ENCODE data around the gene CHDH.

Gene CHDH

DNA sequence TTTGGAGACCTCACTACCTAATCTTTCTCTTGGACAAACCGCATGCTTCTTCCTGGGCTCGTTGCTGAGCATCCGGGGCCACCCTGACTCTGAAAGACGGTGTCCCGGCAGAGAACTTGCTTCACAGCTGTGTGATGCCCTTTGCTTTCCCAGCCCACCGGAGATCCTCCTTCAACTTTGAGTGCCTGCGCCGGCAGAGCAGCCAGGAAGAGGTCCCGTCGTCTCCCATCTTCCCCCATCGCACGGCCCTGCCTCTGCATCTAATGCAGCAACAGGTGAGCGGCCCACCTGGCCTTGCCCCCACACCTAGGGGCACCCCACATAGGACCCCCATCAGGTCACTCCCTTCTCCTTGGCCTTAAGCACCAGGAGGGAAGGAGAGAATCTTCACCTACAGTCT, 37.7 kb downstream of the CHDH start:
- no peak for DNase-seq (ENCODE audit: low read depth, low spot score)

- no peak for DNase-seq (ENCODE audit: low read depth, low spot score)
Observed at GRCh38 chr3:53807117-53807810, 39.0 kb downstream of the CHDH start.

DNA sequence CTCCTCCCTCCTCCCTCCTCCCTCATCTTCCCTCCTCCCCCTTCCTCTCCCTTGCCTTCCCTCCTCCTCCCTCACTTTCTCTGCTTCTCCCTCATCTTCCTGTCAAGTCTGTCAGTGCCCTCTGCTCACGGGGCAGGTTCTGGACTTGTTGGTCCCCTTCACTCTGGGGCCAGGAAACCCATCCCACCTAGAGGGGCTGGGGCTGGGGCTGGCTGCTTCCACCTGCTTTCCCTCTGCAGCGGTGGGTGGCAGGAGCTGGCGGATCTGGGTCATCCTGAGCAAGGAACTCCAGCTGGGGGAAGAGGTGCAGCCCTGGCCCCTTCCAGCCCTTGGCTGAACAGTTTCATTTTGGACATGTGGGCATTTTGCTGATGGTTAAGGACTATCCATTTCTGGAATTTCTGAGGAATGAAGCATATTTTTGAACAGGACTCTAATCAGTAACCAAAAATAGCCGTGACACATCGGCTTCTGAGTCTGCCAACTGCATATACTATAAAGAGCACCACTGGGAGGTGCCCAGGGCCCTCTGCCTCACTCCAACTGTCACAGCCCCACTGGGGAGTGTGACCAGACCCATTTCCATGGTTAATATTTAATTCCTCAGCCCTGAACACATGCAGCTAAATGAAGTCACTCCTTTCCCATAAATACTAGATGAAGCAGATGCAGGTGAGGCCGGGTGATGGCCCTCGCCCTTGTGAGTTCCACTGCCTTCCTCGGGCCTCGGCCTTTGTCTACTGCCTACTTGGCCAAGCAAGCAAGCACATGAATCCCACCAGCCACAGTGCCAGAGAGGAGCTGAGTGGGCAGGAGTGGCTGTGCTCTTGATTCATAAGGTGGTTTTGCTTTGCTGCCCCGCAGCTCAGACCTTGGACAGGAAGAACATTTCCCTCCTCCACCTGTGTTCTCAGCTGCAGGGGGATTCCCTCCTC, 39.8 kb downstream of the CHDH start:
- no peak for DNase-seq (ENCODE audit: low read depth, low spot score)

- DNase-seq (ENCODE audit: low read depth, low spot score) = no peak
Observed at GRCh38 chr3:53805463-53806159, 40.6 kb downstream of the CHDH start.

- no peak for DNase-seq (ENCODE audit: low read depth, low spot score)
Observed at GRCh38 chr3:53804697-53805462, 41.3 kb downstream of the CHDH start.

DNA sequence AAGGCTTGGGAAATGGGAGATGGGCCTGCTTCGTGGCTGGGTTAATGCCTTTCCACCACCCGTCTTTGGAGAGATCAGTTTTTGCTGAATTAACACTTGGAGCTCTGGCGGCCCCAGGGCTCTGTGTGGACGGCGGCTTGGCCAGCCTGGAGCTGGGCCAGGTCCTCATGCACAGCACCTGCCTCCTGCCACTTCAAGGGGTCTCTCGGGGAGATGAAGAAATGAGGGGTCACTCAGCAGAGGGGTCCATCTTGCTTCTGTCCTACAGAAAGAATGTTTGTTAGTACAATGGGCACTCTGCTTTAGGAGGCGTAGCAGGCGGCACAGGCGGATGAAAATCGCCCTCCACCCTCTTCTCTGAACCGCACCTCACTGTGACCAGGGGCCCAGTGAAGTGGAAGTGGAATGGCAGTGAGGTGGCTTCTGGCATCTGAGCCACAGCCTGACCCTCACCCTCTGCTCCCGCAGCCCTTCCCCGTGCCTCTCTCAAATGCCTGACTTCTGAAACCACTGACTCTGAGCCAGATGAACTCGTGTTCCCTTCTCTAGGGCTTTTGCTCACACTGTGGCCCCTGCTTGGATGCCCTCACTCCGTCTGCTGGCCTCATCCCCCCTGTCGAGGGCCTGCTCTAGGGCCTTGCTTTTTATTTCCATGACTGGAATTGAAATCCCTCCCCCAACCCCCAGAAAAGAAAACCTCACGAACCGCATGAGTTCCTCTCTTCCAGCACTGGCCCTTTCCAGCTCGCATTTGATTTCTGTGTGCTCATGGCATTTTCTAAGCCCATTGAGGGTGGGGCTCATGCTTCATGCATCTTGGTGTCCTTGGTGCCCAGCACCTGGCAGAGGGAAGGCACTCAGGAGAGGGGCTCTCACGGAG, 42.2 kb downstream of the CHDH start:
- DNase-seq (ENCODE audit: low read depth, low spot score) = no peak

GRCh38 chr3:53803124-53803815, 42.9 kb downstream of the CHDH start:
- DNase-seq (ENCODE audit: low read depth, low spot score) = no peak

DNA sequence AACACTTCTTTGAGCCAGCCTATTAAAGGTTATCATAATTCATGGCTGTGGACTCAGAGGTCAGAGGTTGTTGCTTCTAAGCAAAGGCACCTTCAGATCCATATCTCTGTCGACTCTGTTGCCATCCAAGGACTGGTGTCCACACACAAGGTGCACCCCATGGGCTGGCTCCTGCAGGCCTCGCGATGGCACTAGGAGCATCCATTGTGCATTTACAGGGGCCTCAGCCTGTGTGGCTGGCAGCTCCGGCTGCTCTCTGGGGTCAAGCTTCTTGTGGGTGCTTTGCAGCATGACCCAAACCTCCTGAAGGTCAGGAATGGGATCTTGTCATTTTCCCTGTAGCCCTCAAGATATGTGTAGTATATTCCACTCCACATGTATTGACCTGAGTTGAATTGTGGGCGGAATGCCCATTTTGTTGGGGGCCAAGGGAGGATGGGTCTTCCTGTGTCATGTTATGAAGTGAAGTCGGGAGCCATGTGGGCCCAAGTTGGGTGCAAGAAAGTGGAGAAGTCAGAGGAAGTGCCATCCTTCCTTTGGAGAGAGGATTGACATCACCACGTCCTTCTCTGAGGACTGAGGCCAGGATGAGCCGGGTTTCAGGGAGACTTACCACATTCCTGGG, 43.9 kb downstream of the CHDH start:
- no peak for DNase-seq (ENCODE audit: low read depth, low spot score)

GRCh38 chr3:53801319-53801718, 44.9 kb downstream of the CHDH start:
- DNase-seq (ENCODE audit: low read depth, low spot score) = no peak

DNA sequence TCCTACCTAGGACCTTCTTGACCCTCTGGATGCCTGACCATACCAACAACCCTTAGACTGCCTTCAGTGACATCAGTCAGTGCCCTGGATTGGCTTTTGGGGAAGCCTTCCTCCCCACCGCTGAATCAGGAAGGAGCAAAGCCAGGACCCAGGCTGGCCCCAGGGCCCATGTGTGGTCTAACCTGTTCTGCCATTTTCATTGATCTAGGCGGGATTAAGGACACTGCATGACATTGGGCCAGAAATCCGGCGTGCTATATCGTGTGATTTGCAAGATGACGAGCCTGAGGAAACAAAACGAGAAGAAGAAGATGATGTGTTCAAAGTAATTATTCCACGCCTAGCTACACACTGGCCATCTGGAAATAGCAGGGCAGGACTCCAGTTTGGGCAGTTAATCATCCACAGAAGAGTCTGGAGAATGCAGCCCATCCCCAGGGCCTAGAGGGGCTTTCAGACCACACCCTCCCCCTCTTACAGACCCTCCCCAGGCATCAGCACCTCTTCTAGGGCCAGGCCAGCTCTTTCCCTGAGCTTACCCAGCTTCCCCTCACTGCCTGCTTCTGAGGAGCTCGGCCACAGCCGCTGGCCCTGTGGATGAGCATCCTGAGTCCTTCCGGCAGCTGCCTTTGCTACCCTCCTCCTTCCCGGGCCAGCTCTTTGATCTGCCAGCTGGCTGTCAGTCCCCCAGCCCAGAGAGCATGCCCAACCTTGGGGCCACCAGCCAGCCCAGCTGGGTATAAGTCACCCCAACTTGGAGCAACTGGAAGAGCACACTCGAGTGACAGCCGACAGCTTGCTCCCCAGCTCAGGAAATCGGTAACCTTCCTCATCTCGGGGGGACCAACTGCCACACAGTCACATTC, 45.9 kb downstream of the CHDH start:
- DNase-seq (ENCODE audit: low read depth, low spot score) = no peak

DNA sequence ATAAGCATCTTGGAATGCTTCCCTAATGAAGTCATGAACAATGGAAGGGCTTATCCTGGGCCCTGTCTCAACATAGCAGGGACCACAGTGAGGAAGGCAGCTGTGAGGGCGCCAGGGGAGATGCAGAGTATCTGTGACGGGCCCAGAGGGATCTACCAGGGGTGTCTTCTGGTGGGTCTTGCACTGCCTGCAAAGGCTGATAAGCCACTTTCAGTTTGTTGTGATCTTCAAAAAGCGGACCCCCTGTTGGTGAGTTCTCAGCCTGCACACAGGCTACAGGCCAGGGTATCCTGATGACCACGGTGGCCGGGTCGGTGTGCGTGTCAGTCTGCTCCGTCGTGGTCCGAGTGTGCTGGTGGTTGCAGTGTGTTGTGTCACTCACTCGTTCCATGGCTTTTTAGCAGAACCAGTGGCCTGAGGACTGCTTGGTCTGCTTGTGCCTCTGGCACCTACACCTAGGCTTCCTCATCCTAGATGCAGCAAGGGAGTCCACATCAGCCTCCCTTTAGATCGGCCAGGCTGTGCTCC, 46.8 kb downstream of the CHDH start:
- no peak for DNase-seq (ENCODE audit: low read depth, low spot score)

GRCh38 chr3:53798144-53798543, 48.1 kb downstream of the CHDH start:
- no peak for DNase-seq (ENCODE audit: low read depth, low spot score)

DNA sequence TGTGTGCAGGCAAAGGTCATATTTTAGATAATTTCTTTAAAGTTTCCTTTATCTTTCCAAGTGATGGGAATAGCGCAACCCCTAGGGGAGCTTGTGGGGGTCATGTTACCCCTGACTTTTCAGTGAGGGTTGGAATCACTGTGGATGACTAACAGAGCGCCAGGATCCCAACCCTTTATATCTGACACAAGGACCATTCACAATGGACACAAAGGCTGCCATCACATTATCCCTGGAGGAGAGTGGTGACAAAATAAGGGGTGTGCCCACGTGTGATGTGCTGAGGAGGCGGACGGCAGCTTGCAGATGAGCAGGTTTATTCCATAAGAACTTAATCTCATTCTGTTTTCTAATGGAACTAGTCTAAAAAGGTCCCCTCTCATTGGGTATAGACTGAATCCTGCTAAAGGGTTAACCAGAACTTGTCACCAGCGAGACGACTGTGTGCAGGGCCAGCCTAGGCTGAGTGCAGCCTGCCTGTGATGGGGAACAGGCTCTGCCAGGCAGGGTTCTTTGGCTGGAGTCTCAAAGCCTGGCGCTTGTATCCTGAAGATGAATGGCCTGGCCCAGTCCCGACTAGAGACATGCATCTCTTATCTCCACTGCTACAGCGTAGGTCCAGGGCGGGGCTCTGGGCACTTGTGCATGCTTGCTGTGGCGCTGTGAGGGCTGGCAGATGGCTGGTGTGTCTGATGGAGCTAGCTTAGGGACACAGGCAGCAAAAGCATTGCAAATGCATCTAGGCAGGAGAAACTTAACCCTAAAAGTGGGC, 50.2 kb downstream of the CHDH start:
- no peak for DNase-seq (ENCODE audit: low read depth, low spot score)

DNA sequence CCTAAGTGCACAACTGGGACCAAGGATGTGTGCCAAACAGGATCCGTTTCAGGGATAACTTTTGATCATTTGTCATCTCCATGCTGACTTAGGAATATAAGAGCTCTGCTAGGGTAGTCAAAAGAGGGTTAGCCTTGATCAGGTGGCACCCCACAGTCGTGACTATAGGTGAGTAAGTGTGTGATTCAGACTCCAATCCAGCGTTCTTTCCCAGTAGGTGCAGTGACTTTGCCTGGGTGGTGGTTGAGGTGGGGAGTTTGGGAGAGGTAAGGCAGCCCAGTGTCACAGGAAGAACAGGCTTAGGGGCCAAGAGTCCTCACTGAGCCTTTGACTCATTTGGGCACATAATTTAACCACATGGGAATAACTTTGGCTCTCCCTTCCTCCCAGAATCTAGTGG, 51.0 kb downstream of the CHDH start:
- DNase-seq (ENCODE audit: low read depth, low spot score) = no peak

GRCh38 chr3:53794597-53794996, 51.6 kb downstream of the CHDH start:
- DNase-seq (ENCODE audit: low read depth, low spot score) = no peak

GRCh38 chr3:53792866-53793265, 53.4 kb downstream of the CHDH start:
- DNase-seq (ENCODE audit: low read depth, low spot score) = no peak

- no peak for DNase-seq (ENCODE audit: low read depth, low spot score)
Observed at GRCh38 chr3:53791317-53791716, 54.9 kb downstream of the CHDH start.

DNA sequence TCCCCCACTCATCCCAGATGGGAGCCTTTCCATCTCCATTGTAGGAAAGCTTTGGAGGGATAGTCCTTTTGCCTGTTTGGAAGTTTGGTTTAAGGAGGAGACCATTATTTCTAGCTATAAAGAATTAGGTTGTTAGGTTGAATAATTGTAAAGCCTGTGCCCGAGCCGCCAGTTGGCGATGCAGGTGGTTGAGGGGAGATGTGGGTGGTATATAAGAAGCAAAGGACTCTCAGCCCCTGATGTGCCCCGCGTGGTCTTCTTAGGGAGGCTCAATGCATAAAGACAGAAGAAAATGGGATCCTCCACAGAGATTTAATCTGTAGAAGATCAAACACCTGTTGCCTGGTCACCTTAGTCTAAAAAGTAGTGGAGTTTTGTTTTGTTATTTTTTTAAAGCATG, 55.7 kb downstream of the CHDH start:
- no peak for DNase-seq (ENCODE audit: low read depth, low spot score)

All from activated naive CD8-positive, alpha-beta T cell treated with anti-CD3 and anti-CD28 coated beads, Interleukin-2, amount 50 U/mL, for 16 hours (primary cell).